Peyer's patch (tissue), 4 donors: ENCODE data around the gene TMOD1.

Experiments
- CTCF ChIP-seq, 6 experiments: fragments of 450-650 bp in 4 of 6; fragments of 200-600 bp in 2 of 6; sonication (generic) in 1 of 6; IDR thresholded peaks; one replicate each; pipeline ENCODE4 v1.5.1; 2017 to 2019; ENCODE audit warnings: antibody characterized with exemption in 6 of 6, mild to moderate bottlenecking in 3 of 6, moderate library complexity in 1 of 6
- POLR2A ChIP-seq, 2 donors: fragments of 450-650 bp; IDR thresholded peaks; one replicate each; pipeline ENCODE4 v1.5.1; 2017; ENCODE audit warnings: antibody characterized with exemption in 2 of 2, mild to moderate bottlenecking in 2 of 2, moderate library complexity in 2 of 2

GRCh38 chr9:97506306-97506705 lies 4.8 kb downstream of the TMOD1 start:
- TF ChIP-seq CTCF (IDR thresholded peaks at IDR 0.05) (no peak), POLR2A (IDR thresholded peaks at IDR 0.05) (no peak)
